GM12878 (cell line): ENCODE data around the gene CD84. TPM values are rescaled to one million over a fixed set of nuclear protein-coding genes. Genes with fewer than 3 reads are reported as not detected.
A peak's percentile ranks its signal among the peaks of the same experiment; 100 is the strongest.

Experiments
- ATAC-seq: fragments of 200-7000 bp; cut with Tn5 transposase; 3 replicates; pipeline ENCODE4 v1.9.1; 2020; ENCODE audit warnings: mild to moderate bottlenecking, moderate library complexity
- BruUV-seq: library from RNA; stranded (reverse); fragments of 400-500 nt; replicated peaks from 2 replicates; lab custom pipeline; 2021; lab: Mats Ljungman, UMichigan
- CTCF ChIA-PET: fragments of 300-600 bp; sonication (Branson Sonifier 250); formaldehyde crosslinking; extraction: SDS; loops from one replicate; lab custom pipeline; 2021; ENCODE audit warnings: inconsistent platforms; lab: Yijun Ruan, JAX
- POLR2A ChIA-PET: fragments of 350-600 bp; formaldehyde crosslinking; extraction: SDS; loops from one replicate; lab custom pipeline; 2021; ENCODE audit warnings: inconsistent platforms; lab: Charles Lee
- RAD21 ChIA-PET: fragments of 300-600 bp; sonication (Branson Sonifier 250); formaldehyde crosslinking; loops from one replicate; lab custom pipeline; 2023; ENCODE audit warnings: antibody characterized with exemption; ENCODE audit not compliant: unreplicated experiment; lab: Charles Lee
- SMC1A ChIA-PET: fragments of 300-600 bp; sonication (Branson Sonifier 250); formaldehyde crosslinking; loops from one replicate; lab custom pipeline; 2023; ENCODE audit not compliant: unreplicated experiment, uncharacterized antibody; lab: Charles Lee
- DNase-seq: peaks from one replicate; pipeline ENCODE4 v3.0.0-alpha.2; 2011; ENCODE audit warnings: low read depth, low spot score
- FAIRE-seq: peaks from 3 replicates; lab custom pipeline; 2011; peaks lifted over from hg19 to GRCh38; lab: Jason Lieb, UNC
- H2AFZ ChIP-seq: 2 replicates; pipeline ENCODE4 v1.6.0; 2011; ENCODE audit warnings: low read depth, low read length, control low read depth; ENCODE audit not compliant: control insufficient read depth
- H3K27ac ChIP-seq: 2 replicates; pipeline ENCODE4 v1.5.1; 2011; ENCODE audit warnings: control low read depth; ENCODE audit not compliant: control insufficient read depth, insufficient read depth
- H3K27me3 ChIP-seq, 2 experiments: replicated peaks in 1 of 2; 2 replicates each; pipeline versions ENCODE4 v1.6.0 to v1.6.1; 2011; ENCODE audit warnings: low read length in 1 of 2; ENCODE audit not compliant: control insufficient read depth in 2 of 2, insufficient read depth in 2 of 2
- H3K36me3 ChIP-seq, 2 experiments: 2 replicates each; pipeline ENCODE4 v1.5.1; 2011; ENCODE audit warnings: low read length in 1 of 2; ENCODE audit not compliant: control insufficient read depth in 2 of 2, insufficient read depth in 2 of 2
- H3K4me1 ChIP-seq: 2 replicates; pipeline ENCODE4 v1.6.1; 2011; ENCODE audit warnings: mild to moderate bottlenecking, low read length, moderate library complexity, mixed read lengths; ENCODE audit not compliant: control insufficient read depth, insufficient read depth
- H3K4me2 ChIP-seq: 2 replicates; pipeline ENCODE4 v1.6.0; 2011; ENCODE audit warnings: control low read depth; ENCODE audit not compliant: control insufficient read depth, insufficient read depth
- H3K4me3 ChIP-seq: fragments of 200-600 bp; sonication (generic); 2 replicates; pipeline ENCODE4 v1.5.1; 2016
- H3K79me2 ChIP-seq: 2 replicates; pipeline ENCODE4 v1.6.0; 2011; ENCODE audit warnings: low read length; ENCODE audit not compliant: control insufficient read depth, insufficient read depth
- H3K9ac ChIP-seq: 2 replicates; pipeline ENCODE4 v1.8.0; 2011; ENCODE audit warnings: low read length, control low read depth, mixed read lengths; ENCODE audit not compliant: control insufficient read depth, insufficient read depth
- H3K9me3 ChIP-seq: replicated peaks from 3 replicates; pipeline ENCODE4 v1.5.1; 2011; ENCODE audit warnings: mild to moderate bottlenecking, low read length; ENCODE audit not compliant: control insufficient read depth, insufficient read depth
- H4K20me1 ChIP-seq: 2 replicates; pipeline ENCODE4 v1.6.0; 2011; ENCODE audit not compliant: control insufficient read depth, insufficient read depth
- BACH1 ChIP-seq: fragments of 450-650 bp; IDR thresholded peaks from 2 replicates; pipeline ENCODE4 v1.6.1; 2017; ENCODE audit warnings: mild to moderate bottlenecking, borderline replicate concordance
- CBFB ChIP-seq: IDR thresholded peaks from 2 replicates; pipeline ENCODE4 v1.6.1; 2016; ENCODE audit warnings: antibody characterized with exemption, low read depth
- CHD1 ChIP-seq: IDR thresholded peaks from 2 replicates; pipeline ENCODE4 v1.6.1; 2012; ENCODE audit warnings: low read depth, low read length, improper control_type of control experiment
- ELK1 ChIP-seq: IDR thresholded peaks from 2 replicates; pipeline ENCODE4 v1.6.1; 2012; ENCODE audit warnings: low read depth, low read length, improper control_type of control experiment
- IKZF1 ChIP-seq: fragments of 450-650 bp; conservative IDR thresholded peaks from 2 replicates; pipeline ENCODE4 v1.6.1; 2017; ENCODE audit warnings: antibody characterized with exemption, mild to moderate bottlenecking
- MTA2 ChIP-seq: fragments of 450-650 bp; IDR thresholded peaks from 2 replicates; pipeline ENCODE4 v1.6.1; 2016; ENCODE audit warnings: low read depth, mild to moderate bottlenecking, moderate library complexity
- POLR2A ChIP-seq: IDR thresholded peaks from 2 replicates; pipeline ENCODE4 v1.6.1; 2011; ENCODE audit warnings: low read depth, mild to moderate bottlenecking, low read length
- POLR2AphosphoS5 ChIP-seq: IDR thresholded peaks from 2 replicates; pipeline ENCODE4 v1.6.1; 2011; ENCODE audit warnings: mild to moderate bottlenecking, low read length, inconsistent platforms
- SIN3A ChIP-seq: IDR thresholded peaks from 2 replicates; pipeline ENCODE4 v1.6.1; 2012; ENCODE audit warnings: low read depth, low read length, improper control_type of control experiment
- SMAD5 ChIP-seq: IDR thresholded peaks from 2 replicates; pipeline ENCODE4 v1.6.1; 2016; ENCODE audit warnings: antibody characterized with exemption, low read depth
- SREBF1 ChIP-seq: IDR thresholded peaks from 2 replicates; pipeline ENCODE4 v1.6.1; 2012; ENCODE audit warnings: mild to moderate bottlenecking, low read length
- TCF7 ChIP-seq: IDR thresholded peaks from 2 replicates; pipeline ENCODE4 v1.6.1; 2014; ENCODE audit warnings: antibody characterized with exemption, borderline replicate concordance
- ZNF687 ChIP-seq: fragments of 450-650 bp; IDR thresholded peaks from 2 replicates; pipeline ENCODE4 v1.6.1; 2017; ENCODE audit warnings: mild to moderate bottlenecking, moderate library complexity
- WGBS: methylation state at CpG from one replicate; pipeline ENCODE4 v1.1.6; 2016; ENCODE audit warnings: low lambda C conversion rate; ENCODE audit not compliant: insufficient replicate concordance, insufficient coverage; ENCODE audit errors: missing lambda C conversion rate; 5-methylcytosine and 5-hydroxymethylcytosine counted together
- in situ Hi-C: fragments of 300-500 bp; cut with MboI; formaldehyde crosslinking; loops from 9 replicates; pipeline ENCODE4 v1.14.3; 2018; ENCODE audit warnings: mixed read lengths
- intact Hi-C: fragments of 100-400 bp; cut with micrococcal nuclease; formaldehyde crosslinking; loops from one replicate; pipeline ENCODE4 v1.14.2; 2022; ENCODE audit not compliant: unreplicated experiment
- polyA plus RNA-seq, 11 experiments: library from polyadenylated mRNA; depleted of rRNA in 4 of 11; unstranded in 6 of 11; stranded (reverse) in 5 of 11; fragments of >200 nt; fragmentation: Nextera tagmentation in 4 of 11; fragmentation: Illumina TruSeq in 1 of 11; extraction: Ambion mirVana in 4 of 11; extraction: Trizol in 1 of 11; gene quantifications; 1 replicate in 1 of 11; 2 replicates in 10 of 11; pipeline versions ENCODE4 v1.2.1 to v1.2.3, GENCODE V29; 2011 to 2016; ENCODE audit warnings: inconsistent platforms in 2 of 11, missing spikeins in 2 of 11, low read depth in 1 of 11
- total RNA-seq, 4 experiments: library from RNA; depleted of rRNA in 3 of 4; stranded (reverse); fragments of >200 nt in 3 of 4; fragmentation: Illumina TruSeq in 1 of 4; extraction: Trizol in 1 of 4; gene quantifications; 2 replicates each; pipeline versions ENCODE4 v1.2.1 to v1.2.3, GENCODE V29; 2013 to 2021

Gene CD84
- total and polyA plus RNA-seq, 10 of the 15 experiments (the other 5 are each of a cell fraction or from before 2014, with no cell fraction given): 3.4 to 20.3 (median 11.7) TPM

DNA sequence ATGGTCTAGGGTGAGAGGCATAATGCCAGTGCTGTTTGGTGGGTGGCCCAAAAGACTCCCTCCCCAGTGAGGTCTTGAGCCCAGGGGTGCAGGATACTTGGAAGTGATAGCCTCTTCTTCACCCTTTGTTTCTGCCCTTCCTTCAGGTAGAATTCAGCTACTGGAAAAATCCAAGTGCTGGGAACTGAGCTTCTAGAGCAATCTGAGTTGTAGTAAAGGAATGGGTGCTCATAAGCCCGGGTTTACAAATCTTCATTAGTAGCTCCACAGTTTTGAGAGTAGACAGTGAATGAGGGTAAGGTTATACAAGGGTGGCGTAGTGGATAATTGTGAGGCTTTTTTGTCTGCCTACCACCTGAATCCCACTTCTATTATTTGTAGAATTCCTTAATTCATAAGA lies 29.2 kb upstream of the CD84 start:
- H3K9ac ChIP-seq: no peak overlapping the region
- ChIA-PET POLR2A (interaction anchor here (0.8 to 5.3 kb wide), 12 partner anchors 11 to 180 kb away, joined by 3 to 42 read pairs (median 4); no protein-coding TSS in a partner anchor), SMC1A (interaction anchor here (0.7 to 7.1 kb wide), 20 partner anchors 10 to 254 kb away, joined by 3 to 395 read pairs (median 5); partner anchors contain the start of gene SLAMF6), RAD21 (interaction anchor here (0.6 to 8.3 kb wide), 12 partner anchors 14 to 382 kb away, joined by 3 to 257 read pairs (median 5); partner anchors contain the start of gene CD84), CTCF (interaction anchor here (0.7 to 9.9 kb wide), 16 partner anchors 10 to 317 kb away, joined by 3 to 355 read pairs (median 6); partner anchors contain the start of gene CD84)
- H3K4me1 ChIP-seq: peaks cover 30% of the 10 kb centered on the region
- TF ChIP-seq SREBF1 (no peak), IKZF1 (no peak), BACH1 (0 out of 2 replicates have a peak, but pooled peaks have one; percentile 47), MTA2 (0 out of 2 replicates have a peak, but pooled peaks have one; percentile 3), SMAD5 (peak; percentile 20; the same call in 1 of the 2 replicates), SIN3A (no peak), CBFB (peak; percentile 25; the same call in 1 of the 2 replicates), ELK1 (no peak), POLR2AphosphoS5 (peak; percentile 77; the same call in 1 of the 2 replicates), POLR2A (peak; percentile 25; the same call in 1 of the 2 replicates), ZNF687 (peak; percentile 15; the same call in 1 of the 2 replicates), CHD1 (no peak), TCF7 (no peak)
- intact Hi-C loops (loop anchor here (5.0 kb wide), 2 partner anchors 266 to 416 kb away; partner anchors contain the start of genes CASQ1, COPA and NCSTN), in situ Hi-C loops (loop anchor here (5.0 kb wide), 2 partner anchors 61 to 181 kb away; no protein-coding TSS in a partner anchor)
- H3K27me3 ChIP-seq: no peaks in the 10 kb centered on the region
- no peaks in the 10 kb centered on the region for H3K79me2 ChIP-seq
- peak; percentile 4; the same call in 1 of the 3 replicates for ATAC-seq
- no peak for DNase-seq
- H3K9me3 ChIP-seq: peaks cover 6% of the 10 kb centered on the region
- no peaks in the 10 kb centered on the region for H4K20me1 ChIP-seq
- no TSS peak for BruUV-seq
- FAIRE-seq: no peak
- H3K36me3 ChIP-seq: peaks cover 13 to 21% of the 10 kb centered on the region in 2 experiments
- peak overlapping the region; percentile 45 for H3K27ac ChIP-seq
- WGBS: 50% methylated on average over 2 of the region's 2 CpGs
- H3K4me3 ChIP-seq: no peak overlapping the region
- H3K4me2 ChIP-seq: no peak overlapping the region
- no peak overlapping the region for H2AFZ ChIP-seq
